K562 treated with DMSO at 1 percent for 24 hours (cell line): ENCODE measurements around the gene C6orf15. TPM values are rescaled to one million over a fixed set of nuclear protein-coding genes. Genes with fewer than 3 reads are reported as not detected.

Source experiments
- total RNA-seq: library from RNA; unstranded; fragments of 300-600 nt; gene quantifications from 2 replicates; pipeline ENCODE4 v1.2.3, GENCODE V29; 2022; ENCODE audit warnings: low read depth; ENCODE audit not compliant: insufficient read depth

C6orf15 gene
- not detected in 2 replicates for total RNA-seq

GRCh38 chr6:31112478-31112877 is at the start of gene C6orf15:
Gene C6orf15, minus strand, starts transcription at chr6:31112575. Its CDS starts 20 bp downstream, at chr6:31112555.

DNA sequence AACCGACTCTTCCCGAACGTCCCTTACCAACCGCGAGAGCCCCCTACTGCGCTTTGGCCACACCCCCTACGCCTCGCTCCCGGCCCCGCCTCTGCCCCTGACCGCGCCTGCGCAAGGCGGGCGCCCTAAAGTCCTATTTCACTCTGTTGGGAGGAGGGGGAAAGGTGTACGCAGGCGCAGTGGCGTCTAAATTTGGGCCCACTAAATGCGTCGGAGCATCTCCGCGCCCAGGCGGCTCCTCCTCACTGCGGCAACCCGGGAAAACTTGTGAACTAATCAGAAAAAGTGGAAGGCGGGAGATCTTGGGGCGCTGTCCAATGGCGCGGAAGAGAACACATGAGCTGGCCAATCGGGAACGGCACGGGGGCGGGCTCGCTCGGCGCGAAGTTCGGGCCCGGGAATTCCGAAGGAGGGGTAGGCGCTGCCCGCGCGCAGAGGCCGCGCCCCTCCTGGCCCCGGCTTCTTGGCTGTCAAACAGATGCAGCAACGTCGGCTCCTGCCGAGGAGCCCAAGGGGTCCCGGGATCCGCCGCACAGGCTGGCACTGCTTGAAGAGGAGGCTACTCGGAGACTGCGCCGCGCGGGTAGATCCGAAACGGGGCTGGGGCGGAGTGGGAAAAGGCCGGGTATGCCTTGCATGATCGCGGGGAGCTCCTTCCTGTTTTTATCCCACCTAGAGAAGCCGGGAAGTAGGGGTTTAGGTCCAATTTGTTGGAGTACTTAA is 45.9 kb upstream of the C6orf15 start, which contains the start of gene TCF19:
Gene TCF19, plus strand, starts transcription at position 450 of the 723 bp plus-strand sequence. CDS start 881 bp downstream, outside the sequence.

DNA sequence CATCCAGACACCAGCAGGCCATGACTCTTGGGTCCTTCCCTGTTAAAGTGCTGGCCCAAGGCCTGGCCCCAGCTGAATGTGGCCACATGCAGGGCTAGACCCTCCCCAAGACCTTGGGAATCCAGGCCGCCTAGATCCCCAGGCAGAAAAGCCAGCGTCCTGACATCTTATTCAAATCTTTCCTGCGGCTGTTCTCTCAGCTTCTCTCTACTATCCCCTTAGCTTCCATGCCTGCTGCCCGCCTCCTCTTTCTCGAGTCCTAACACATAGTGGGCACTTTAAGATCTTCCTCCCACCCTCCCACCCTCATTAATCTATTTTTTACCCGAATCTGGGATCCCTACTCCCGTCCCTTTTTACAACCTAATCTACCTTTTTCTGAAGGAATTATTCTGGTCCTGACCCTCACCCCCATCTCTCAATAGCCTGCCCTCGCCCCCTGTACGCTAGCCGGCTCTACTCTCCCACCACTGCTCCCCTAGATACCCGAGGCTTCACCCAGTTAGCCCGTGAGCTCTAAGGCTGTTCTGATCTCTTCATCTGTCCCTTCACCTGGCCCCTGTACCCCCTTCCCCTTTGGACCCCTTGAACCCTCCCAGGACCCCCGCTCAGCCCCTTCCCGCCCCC is 45.3 kb upstream of the C6orf15 start, which contains the start of gene CCHCR1:
Gene CCHCR1, minus strand, starts transcription at position 290 of the 627 bp plus-strand sequence. Its CDS starts 202 bp downstream, at position 88.

DNA sequence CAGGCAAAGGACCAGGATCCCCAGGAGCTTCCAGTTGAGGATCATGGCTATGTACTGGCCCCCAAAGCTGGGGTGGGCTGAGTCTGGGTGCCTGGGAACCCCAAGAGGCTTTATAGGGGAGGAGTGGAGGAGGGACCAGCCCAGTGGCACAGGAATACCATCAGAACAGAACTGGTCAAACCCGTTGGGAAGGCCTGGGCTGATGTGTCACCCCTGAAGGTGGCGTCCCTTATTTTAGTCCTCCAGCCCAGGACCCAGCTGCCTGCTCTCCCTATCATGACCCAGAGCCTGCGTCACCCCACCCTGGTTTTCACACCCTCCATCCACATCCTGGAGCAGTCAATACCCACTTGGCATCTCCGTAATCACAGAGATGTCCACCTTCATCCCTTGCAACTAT is 26.6 kb upstream of the C6orf15 start, which contains the start of gene PSORS1C2:
Gene PSORS1C2, minus strand, starts transcription at position 85 of the 400 bp plus-strand sequence. Its CDS starts 40 bp downstream, at position 45.

DNA sequence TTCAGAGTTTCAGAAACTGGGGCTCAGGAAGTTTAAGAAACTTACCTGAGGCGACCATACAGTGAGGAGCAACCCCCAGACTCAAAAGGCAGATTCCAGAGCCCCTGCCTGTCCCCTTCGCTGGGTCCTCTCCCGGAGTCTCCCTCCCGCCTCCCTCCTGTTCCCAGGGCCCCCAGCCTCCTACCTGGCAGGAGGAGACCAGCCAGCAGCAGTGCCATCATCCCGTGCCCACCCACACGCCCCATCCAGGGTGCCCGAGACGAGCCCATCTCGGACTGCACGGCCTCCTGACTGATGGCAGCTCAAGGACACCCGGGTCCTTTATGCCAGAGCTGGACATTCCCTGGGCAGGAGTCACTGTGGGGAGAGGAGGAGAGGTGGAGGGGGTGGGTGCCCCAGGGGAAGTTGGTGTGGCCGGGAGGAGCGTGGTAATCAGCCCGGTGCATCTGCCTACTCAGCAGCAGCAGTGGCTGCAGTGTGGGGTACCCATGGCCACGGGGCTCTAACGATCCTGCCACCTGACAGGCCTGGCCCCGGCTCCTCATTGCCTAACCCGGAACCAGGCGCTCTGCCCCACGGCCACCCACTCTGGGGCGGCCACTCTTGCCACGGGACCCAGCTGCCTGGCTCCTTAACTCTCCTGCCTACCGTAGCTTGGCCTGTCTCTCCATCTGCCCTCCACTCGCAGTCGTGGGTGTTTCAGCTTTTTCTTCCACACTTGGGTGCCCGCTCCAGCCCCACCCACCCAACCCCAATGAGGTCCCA is 8.0 kb upstream of the C6orf15 start, which contains the start of gene CDSN:
Gene CDSN, minus strand, starts transcription at position 296 of the 765 bp plus-strand sequence. Its CDS starts 27 bp downstream, at position 269.

GRCh38 chr6:31114541-31114878 is 2.1 kb upstream of the C6orf15 start, which contains the start of gene PSORS1C1:
Gene PSORS1C1, plus strand, starts transcription at chr6:31114800. Its CDS starts 14,833 bp downstream, at chr6:31129633.

Other genes starting within 250 kb of the C6orf15 start
- 79.0 and 87.6 TPM in 2 replicates for gene DDR1, start 228.1 kb downstream of the C6orf15 start, total RNA-seq
- 43.0 and 44.3 TPM in 2 replicates for gene GTF2H4, start 204.4 kb downstream of the C6orf15 start, total RNA-seq
- 59.2 and 63.7 TPM in 2 replicates for gene VARS2, start 198.3 kb downstream of the C6orf15 start, total RNA-seq
- not detected in 2 replicates for gene SFTA2, start 180.4 kb downstream of the C6orf15 start, total RNA-seq
- gene MUCL3, start 171.6 kb downstream of the C6orf15 start, total RNA-seq: 0.05 TPM in 1 of 2 replicates, not detected in the other
- gene MUC21, start 128.9 kb downstream of the C6orf15 start, total RNA-seq: not detected in 2 replicates
- gene MUC22, start 102.1 kb downstream of the C6orf15 start, total RNA-seq: not detected in 2 replicates
- gene PSORS1C1, start 2.2 kb upstream of the C6orf15 start, total RNA-seq: not detected in 2 replicates
- gene CDSN, start 7.9 kb upstream of the C6orf15 start, total RNA-seq: not detected in 2 replicates
- not detected in 2 replicates for gene PSORS1C2, start 26.5 kb upstream of the C6orf15 start, total RNA-seq
- gene CCHCR1, start 45.2 kb upstream of the C6orf15 start, total RNA-seq: 39.6 and 47.7 TPM in 2 replicates
- 72.6 and 76.1 TPM in 2 replicates for gene TCF19, start 46.0 kb upstream of the C6orf15 start, total RNA-seq
- 0.91 and 1.3 TPM in 2 replicates for gene POU5F1, start 58.1 kb upstream of the C6orf15 start, total RNA-seq
- gene HLA-C, start 159.5 kb upstream of the C6orf15 start, total RNA-seq: 36.6 and 38.4 TPM in 2 replicates
- 11.8 and 12.1 TPM in 2 replicates for gene HLA-B, start 244.6 kb upstream of the C6orf15 start, total RNA-seq